GM19023 (cell line): ENCODE measurements around the gene AKR1A1.
"Not testable (repeated sequence)": the region's sequence is repeated elsewhere in the genome, so short reads cannot be mapped to it uniquely, and the experiment has no call there.

Source experiments
- ATAC-seq: cut with Tn5 transposase; IDR thresholded peaks from one replicate; pipeline ENCODE4 v1.9.1; 2021; ENCODE audit warnings: mild to moderate bottlenecking, moderate library complexity; ENCODE audit not compliant: unreplicated experiment

Gene AKR1A1

DNA sequence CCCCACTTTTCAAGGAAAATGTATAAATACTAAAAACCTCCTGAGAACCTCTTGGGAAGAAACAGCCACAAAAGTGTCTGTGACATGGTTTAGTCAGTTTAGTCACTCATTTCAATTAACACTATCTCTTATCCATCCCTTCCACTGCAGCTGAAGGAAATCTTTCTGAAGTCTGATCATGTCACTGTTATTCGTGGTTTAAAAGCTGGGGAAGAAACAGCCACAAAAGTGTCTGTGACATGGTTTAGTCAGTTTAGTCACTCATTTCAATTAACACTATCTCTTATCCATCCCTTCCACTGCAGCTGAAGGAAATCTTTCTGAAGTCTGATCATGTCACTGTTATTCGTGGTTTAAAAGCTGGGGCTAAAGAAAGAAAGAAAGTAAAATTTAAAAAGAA lies 27.1 kb upstream of the AKR1A1 start:
- not testable (repeated sequence) for ATAC-seq

GRCh38 chr1:45523975-45524374 lies 26.7 kb upstream of the AKR1A1 start:
- ATAC-seq: not testable (repeated sequence)

DNA sequence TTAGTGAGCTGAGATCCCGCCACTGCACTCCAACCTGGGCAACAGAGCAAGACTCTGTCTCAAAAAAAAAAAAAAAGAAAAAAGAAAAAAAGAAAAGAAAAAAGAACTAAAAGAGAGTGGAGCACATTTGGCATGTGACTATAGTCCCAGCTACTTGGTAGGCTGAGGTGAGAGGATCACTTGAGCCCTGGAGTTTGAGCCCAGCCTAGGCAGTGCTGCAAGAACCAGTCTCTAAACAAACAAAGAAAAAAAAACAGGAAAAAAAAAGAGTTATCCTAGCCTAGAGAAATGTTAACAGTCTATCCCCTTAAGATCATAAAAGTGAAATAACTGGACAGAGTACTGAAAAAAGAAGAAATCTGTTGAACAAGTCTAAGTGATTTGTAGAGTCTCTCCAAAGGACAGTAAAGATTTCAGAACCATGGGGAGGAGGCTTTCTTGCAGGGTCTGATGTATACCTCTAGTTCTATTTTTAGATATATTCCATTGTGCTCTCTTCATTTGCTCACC lies 24.4 kb upstream of the AKR1A1 start:
- no peak for ATAC-seq

- no peak for ATAC-seq
Observed at GRCh38 chr1:45530632-45531135, 19.9 kb upstream of the AKR1A1 start.

DNA sequence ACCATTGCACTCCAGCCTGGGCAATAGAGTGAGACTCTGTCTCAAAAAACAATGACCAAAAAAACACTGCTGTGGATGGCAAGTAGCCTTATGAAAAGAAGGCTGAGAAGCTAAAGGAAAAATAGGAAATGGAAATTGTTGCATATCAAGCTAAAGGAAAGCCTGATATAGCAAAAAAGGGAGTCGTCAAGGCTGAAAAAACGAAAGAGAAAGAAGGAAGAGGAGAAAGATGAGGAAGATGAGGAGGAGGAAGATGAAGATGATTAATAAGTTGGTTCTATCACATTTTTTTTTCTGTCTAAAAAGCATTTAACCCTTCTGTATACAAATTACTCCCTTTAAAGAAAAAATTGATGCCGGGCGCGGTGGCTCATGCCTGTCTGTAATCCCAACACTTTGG lies 18.8 kb upstream of the AKR1A1 start:
- no peak for ATAC-seq

DNA sequence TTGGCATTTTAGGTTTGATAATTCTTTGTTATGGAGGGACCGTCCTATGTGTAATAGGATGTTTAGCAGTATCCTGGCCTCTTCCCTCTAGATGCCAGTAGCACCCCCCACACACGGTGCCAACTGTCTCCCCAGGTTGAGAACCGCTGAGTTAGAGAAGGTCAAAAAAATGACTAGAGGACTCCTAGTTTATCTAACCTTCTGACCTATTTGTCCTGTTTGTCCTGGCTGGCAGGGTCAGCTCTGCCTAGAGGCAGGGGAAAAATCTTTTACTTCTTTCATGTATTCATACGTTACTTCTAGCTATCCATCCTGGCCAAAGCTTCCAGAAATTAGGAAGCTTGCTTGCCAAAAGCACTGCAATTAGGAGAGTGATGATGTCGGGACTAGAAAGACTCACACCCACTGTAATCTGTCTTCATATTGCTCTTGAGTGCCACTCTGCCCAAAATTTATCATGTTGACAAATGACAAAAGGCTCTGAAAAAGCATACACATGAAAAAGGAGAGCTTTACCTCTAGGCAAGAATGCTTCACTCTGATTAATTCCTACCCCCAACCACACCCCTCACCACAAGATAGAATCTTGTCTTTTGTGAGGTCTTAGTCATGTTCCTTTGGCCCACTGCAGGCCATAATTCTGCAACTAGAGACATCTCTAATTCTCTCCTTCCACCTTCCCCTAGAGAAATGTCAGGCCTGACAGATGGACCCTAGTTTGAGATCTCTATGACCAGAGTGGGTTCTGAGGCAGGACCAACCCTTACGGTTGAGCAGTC lies 14.4 kb upstream of the AKR1A1 start:
- ATAC-seq: no peak

GRCh38 chr1:45536886-45537285 lies 13.7 kb upstream of the AKR1A1 start:
- no peak for ATAC-seq

DNA sequence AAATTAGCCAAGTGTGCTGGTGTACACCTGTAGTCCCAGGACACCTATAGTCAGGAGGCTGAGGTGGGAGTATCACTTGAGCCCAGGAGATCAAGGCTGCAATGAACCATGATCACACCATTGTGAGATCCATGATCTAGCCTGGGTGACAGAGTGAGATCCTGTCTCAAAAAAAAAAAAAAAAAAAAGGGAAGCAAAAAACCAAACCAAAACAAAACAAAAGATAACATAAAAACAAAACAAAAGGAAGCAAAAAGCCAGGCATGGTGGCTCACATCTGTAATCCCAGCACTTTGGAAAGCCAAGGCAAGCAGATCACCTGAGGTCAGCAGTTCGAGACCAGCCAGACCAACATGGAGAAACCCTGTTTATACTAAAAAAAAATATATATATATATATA lies 9.4 kb upstream of the AKR1A1 start:
- no peak for ATAC-seq

- ATAC-seq: no peak
Observed at GRCh38 chr1:45542591-45542990, 8.0 kb upstream of the AKR1A1 start.

GRCh38 chr1:45543581-45544417 lies 6.8 kb upstream of the AKR1A1 start:
- peak; percentile 51 for ATAC-seq

- ATAC-seq: no peak
Observed at GRCh38 chr1:45544530-45544929, 6.1 kb upstream of the AKR1A1 start.

- ATAC-seq: peak; percentile 50
Observed at GRCh38 chr1:45545019-45545493, 5.6 kb upstream of the AKR1A1 start.

GRCh38 chr1:45545553-45546310 lies 4.9 kb upstream of the AKR1A1 start:
- ATAC-seq: peak; percentile 19

DNA sequence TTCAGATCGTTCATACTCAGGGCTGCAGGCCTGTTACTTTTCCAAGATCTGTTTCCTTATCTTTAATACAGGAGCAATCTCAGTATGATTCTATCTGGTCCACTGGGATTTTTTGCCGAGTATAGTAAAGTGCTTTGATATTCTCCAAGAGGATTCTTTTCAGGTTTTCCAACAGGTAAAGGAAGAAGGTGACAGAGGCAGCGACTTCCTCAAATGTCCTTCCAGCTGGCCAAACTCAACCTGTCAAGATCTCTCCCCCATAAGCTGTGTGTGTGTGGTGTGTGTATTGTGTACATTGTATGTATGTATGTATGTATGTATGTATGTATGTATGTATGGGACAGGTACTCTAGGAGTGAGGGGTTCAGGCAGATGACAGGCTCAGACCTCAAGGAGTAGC lies 1.1 kb downstream of the AKR1A1 start:
- no peak for ATAC-seq

- no peak for ATAC-seq
Observed at GRCh38 chr1:45552331-45552730, 1.7 kb downstream of the AKR1A1 start.

DNA sequence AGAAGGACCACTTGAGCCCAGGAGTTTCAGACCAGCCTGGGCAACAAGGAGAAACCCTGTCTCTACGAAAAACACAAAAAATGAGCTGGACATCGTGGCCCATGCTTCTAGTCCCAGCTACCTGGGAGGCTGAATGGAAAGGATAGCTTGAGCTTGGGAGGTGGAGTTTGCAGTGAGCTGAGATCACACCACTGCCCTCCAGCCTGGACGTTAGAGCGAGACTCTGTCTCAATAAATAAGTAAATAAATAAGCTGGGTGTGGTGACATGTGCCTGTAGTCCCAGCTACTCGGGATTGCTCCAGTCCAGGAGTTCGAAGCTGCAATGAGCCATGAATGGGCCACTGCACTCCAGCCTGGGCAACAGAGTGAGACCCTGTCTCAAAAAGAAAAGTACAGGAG lies 3.6 kb downstream of the AKR1A1 start:
- no peak for ATAC-seq

- ATAC-seq: no peak
Observed at GRCh38 chr1:45557422-45557944, 6.9 kb downstream of the AKR1A1 start.

DNA sequence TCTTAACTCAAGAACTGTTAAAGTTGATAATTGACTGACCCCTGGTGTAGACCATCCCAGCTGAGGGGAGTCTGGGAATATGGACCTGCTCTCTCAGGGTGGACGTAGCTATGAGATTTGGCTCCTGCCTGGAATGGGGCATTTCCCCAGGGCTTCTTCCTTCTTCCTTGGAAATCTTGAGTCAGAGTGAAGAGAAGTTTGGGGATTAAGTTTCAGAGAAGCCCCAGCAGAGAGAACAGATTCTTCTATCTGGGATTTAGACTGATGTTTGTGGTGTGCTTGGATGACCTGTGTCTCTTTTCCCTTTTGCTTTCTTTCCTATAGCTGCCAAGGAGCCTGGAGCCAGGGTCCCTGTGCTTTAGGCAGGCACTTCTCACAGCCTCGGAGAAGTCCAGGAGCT lies 13.2 kb downstream of the AKR1A1 start:
- ATAC-seq: no peak

DNA sequence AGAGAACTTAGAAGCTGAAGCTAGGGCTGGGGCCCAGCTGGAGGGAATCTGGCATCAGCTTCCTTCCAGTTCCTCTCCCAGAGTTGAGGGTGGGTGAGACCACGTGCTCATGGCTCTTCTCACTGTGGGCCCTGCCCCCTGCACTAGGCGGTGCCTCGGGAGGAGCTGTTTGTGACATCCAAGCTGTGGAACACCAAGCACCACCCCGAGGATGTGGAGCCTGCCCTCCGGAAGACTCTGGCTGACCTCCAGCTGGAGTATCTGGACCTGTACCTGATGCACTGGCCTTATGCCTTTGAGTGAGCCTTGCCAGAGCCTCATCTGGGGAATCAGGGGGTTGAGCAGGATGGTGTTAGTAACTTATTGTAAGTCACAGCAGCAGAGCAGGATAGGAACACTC lies 16.1 kb downstream of the AKR1A1 start:
- no peak for ATAC-seq

GRCh38 chr1:45567911-45568310 lies 17.3 kb downstream of the AKR1A1 start:
- no peak for ATAC-seq

DNA sequence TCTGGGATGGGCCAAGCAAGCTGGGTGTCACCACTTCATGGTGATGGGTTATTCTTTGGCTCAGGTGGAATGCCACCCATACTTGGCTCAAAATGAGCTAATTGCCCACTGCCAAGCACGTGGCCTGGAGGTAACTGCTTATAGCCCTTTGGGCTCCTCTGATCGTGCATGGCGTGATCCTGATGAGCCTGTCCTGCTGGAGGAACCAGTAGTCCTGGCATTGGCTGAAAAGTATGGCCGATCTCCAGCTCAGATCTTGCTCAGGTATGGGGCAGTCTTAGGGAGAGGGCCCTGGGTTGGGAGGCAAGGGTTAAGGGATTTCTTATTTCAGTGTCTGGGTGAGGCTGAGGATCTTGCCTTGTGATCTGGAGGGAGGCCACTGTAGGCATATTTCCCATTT lies 17.8 kb downstream of the AKR1A1 start:
- ATAC-seq: no peak
